ACC112 (cell line): ENCODE data around the gene MYLIP.

Experiments used
- H2AFZ ChIP-seq: fragments of 200-600 bp; sonication (generic); one replicate; pipeline ENCODE4 v1.6.0; 2017; ENCODE audit warnings: antibody characterized with exemption, low read length; ENCODE audit not compliant: unreplicated experiment
- H3K27ac ChIP-seq: fragments of 200-600 bp; sonication (generic); 2 replicates; pipeline ENCODE4 v1.5.1; 2014; ENCODE audit warnings: low read depth, mild to moderate bottlenecking, antibody characterized with exemption, low read length, moderate library complexity
- H3K27me3 ChIP-seq: fragments of 200-600 bp; sonication (generic); 2 replicates; pipeline ENCODE4 v1.6.1; 2014; ENCODE audit warnings: mild to moderate bottlenecking, antibody characterized with exemption, low read length, moderate library complexity, mixed read lengths; ENCODE audit not compliant: insufficient read depth
- H3K36me3 ChIP-seq: fragments of 200-600 bp; sonication (generic); 2 replicates; pipeline ENCODE4 v1.6.1; 2016; ENCODE audit warnings: mild to moderate bottlenecking, antibody characterized with exemption, low read length, moderate library complexity, mixed read lengths; ENCODE audit not compliant: insufficient read depth
- H3K4me1 ChIP-seq: fragments of 200-600 bp; sonication (generic); one replicate; pipeline ENCODE4 v1.6.1; 2016; ENCODE audit warnings: low read length, mixed read lengths; ENCODE audit not compliant: insufficient read depth, unreplicated experiment, control insufficient read depth
- H3K4me3 ChIP-seq: fragments of 200-600 bp; sonication (generic); 2 replicates; pipeline ENCODE4 v1.5.1; 2014; ENCODE audit warnings: mild to moderate bottlenecking, low read depth, low read length
- H3K79me2 ChIP-seq: fragments of 200-600 bp; sonication (generic); one replicate; pipeline ENCODE4 v1.6.0; 2016; ENCODE audit warnings: low read length; ENCODE audit not compliant: control insufficient read depth, unreplicated experiment, insufficient read depth

Gene MYLIP

GRCh38 chr6:16090920-16091319 lies 38.0 kb upstream of the MYLIP start:
- Histone ChIP-seq H3K4me1 (no peaks in the 10 kb centered on the region), H3K4me3 (no peak overlapping the region), H3K36me3 (no peaks in the 10 kb centered on the region), H2AFZ (no peak overlapping the region), H3K27ac (no peak overlapping the region), H3K79me2 (no peaks in the 10 kb centered on the region), H3K27me3 (peaks cover 16% of the 10 kb centered on the region; the same call in 1 of the 2 replicates)

- no peaks in the 10 kb centered on the region for H3K79me2 ChIP-seq
- H3K4me3 ChIP-seq = no peak overlapping the region
- H3K36me3 ChIP-seq = no peaks in the 10 kb centered on the region
- H3K27me3 ChIP-seq = peaks cover 22% of the 10 kb centered on the region; the same call in 1 of the 2 replicates
- no peak overlapping the region for H3K27ac ChIP-seq
- no peaks in the 10 kb centered on the region for H3K4me1 ChIP-seq
- no peak overlapping the region for H2AFZ ChIP-seq
These were observed 36.7 kb upstream of the MYLIP start for GRCh38 chr6:16092140-16092539.

- Histone ChIP-seq H3K27ac (no peak overlapping the region), H3K4me1 (no peaks in the 10 kb centered on the region), H2AFZ (no peak overlapping the region), H3K79me2 (no peaks in the 10 kb centered on the region), H3K27me3 (peaks cover 16% of the 10 kb centered on the region; the same call in 1 of the 2 replicates), H3K4me3 (no peak overlapping the region), H3K36me3 (no peaks in the 10 kb centered on the region)
These were observed 35.9 kb upstream of the MYLIP start for GRCh38 chr6:16092990-16093389.

- H3K36me3 ChIP-seq = no peaks in the 10 kb centered on the region
- H3K79me2 ChIP-seq = no peaks in the 10 kb centered on the region
- no peak overlapping the region for H3K4me3 ChIP-seq
- H3K27me3 ChIP-seq = peaks cover 16% of the 10 kb centered on the region; the same call in 1 of the 2 replicates
- H3K4me1 ChIP-seq = no peaks in the 10 kb centered on the region
- H3K27ac ChIP-seq = no peak overlapping the region
- no peak overlapping the region for H2AFZ ChIP-seq
These were observed 33.7 kb upstream of the MYLIP start for GRCh38 chr6:16095180-16095579.

GRCh38 chr6:16097382-16098171 lies 31.3 kb upstream of the MYLIP start:
- no peak overlapping the region for H2AFZ ChIP-seq
- no peaks in the 10 kb centered on the region for H3K79me2 ChIP-seq
- H3K27me3 ChIP-seq = 0 out of 2 replicates have a peak, but pooled peaks cover 16% of the 10 kb centered on the region
- no peaks in the 10 kb centered on the region for H3K36me3 ChIP-seq
- H3K27ac ChIP-seq = no peak overlapping the region
- no peak overlapping the region for H3K4me3 ChIP-seq
- H3K4me1 ChIP-seq = no peaks in the 10 kb centered on the region

GRCh38 chr6:16098211-16098610 lies 30.7 kb upstream of the MYLIP start:
- Histone ChIP-seq H3K27me3 (0 out of 2 replicates have a peak, but pooled peaks cover 14% of the 10 kb centered on the region), H3K4me1 (no peaks in the 10 kb centered on the region), H3K27ac (no peak overlapping the region), H3K36me3 (no peaks in the 10 kb centered on the region), H3K79me2 (no peaks in the 10 kb centered on the region), H2AFZ (no peak overlapping the region), H3K4me3 (no peak overlapping the region)

- 0 out of 2 replicates have a peak, but pooled peaks cover 5% of the 10 kb centered on the region for H3K27me3 ChIP-seq
- no peaks in the 10 kb centered on the region for H3K79me2 ChIP-seq
- H3K4me1 ChIP-seq = no peaks in the 10 kb centered on the region
- H3K36me3 ChIP-seq = no peaks in the 10 kb centered on the region
- no peak overlapping the region for H2AFZ ChIP-seq
- H3K27ac ChIP-seq = no peak overlapping the region
- H3K4me3 ChIP-seq = no peak overlapping the region
These were observed 26.7 kb upstream of the MYLIP start for GRCh38 chr6:16102208-16102607.

- H3K27me3 ChIP-seq = 0 out of 2 replicates have a peak, but pooled peaks cover 5% of the 10 kb centered on the region
- H3K36me3 ChIP-seq = no peaks in the 10 kb centered on the region
- no peaks in the 10 kb centered on the region for H3K4me1 ChIP-seq
- H3K27ac ChIP-seq = no peak overlapping the region
- H3K79me2 ChIP-seq = no peaks in the 10 kb centered on the region
- no peak overlapping the region for H3K4me3 ChIP-seq
- H2AFZ ChIP-seq = no peak overlapping the region
These were observed 25.2 kb upstream of the MYLIP start for GRCh38 chr6:16103722-16104121.

GRCh38 chr6:16104624-16105433 lies 24.1 kb upstream of the MYLIP start:
- Histone ChIP-seq H3K4me1 (no peaks in the 10 kb centered on the region), H3K79me2 (no peaks in the 10 kb centered on the region), H3K36me3 (no peaks in the 10 kb centered on the region), H3K27me3 (0 out of 2 replicates have a peak, but pooled peaks cover 5% of the 10 kb centered on the region), H2AFZ (no peak overlapping the region), H3K4me3 (no peak overlapping the region), H3K27ac (no peak overlapping the region)

- Histone ChIP-seq H3K27me3 (0 out of 2 replicates have a peak, but pooled peaks cover 5% of the 10 kb centered on the region), H3K27ac (no peak overlapping the region), H3K79me2 (no peaks in the 10 kb centered on the region), H3K36me3 (no peaks in the 10 kb centered on the region), H3K4me3 (no peak overlapping the region), H3K4me1 (no peaks in the 10 kb centered on the region), H2AFZ (no peak overlapping the region)
These were observed 23.0 kb upstream of the MYLIP start for GRCh38 chr6:16105854-16106253.
